CD4-positive, alpha-beta T cell (primary cell): Measurements from ENCODE around the gene ACOT12. TPM values are rescaled to one million over a fixed set of nuclear protein-coding genes. Genes with fewer than 3 reads are reported as not detected.

Experiments
- ATAC-seq: fragments of 200-7000 bp; cut with Tn5 transposase; one replicate; pipeline ENCODE4 v1.10.0; 2022; ENCODE audit warnings: mild to moderate bottlenecking; ENCODE audit not compliant: poor library complexity
- CTCF ChIA-PET: fragments of 350-600 bp; sonication (Branson Sonifier 250); formaldehyde crosslinking; loops from one replicate; lab custom pipeline; 2021; ENCODE audit warnings: antibody characterized with exemption, inconsistent platforms; lab: Charles Lee
- POLR2A ChIA-PET: fragments of 350-600 bp; sonication (Branson Sonifier 250); formaldehyde crosslinking; loops from one replicate; lab custom pipeline; 2021; ENCODE audit warnings: antibody characterized with exemption, inconsistent platforms; lab: Charles Lee
- DNase-seq, 14 experiments: peaks; one replicate each; pipeline ENCODE4 v3.0.0-alpha.2; 2013 to 2020; ENCODE audit warnings: mixed read lengths in 2 of 14
- H3K27ac ChIP-seq, 2 donors: one replicate each; pipeline versions ENCODE4 v1.5.1 to v1.7.0; 2013; ENCODE audit warnings: low read length in 2 of 2, low read depth in 1 of 2, mild to moderate bottlenecking in 1 of 2
- H3K27me3 ChIP-seq, 2 experiments: 1 replicate in 1 of 2; 2 replicates in 1 of 2; pipeline versions ENCODE4 v1.6.1 to v1.7.0; 2013; ENCODE audit warnings: low read length in 2 of 2, control low read depth in 1 of 2, mild to moderate bottlenecking in 1 of 2, moderate library complexity in 1 of 2; ENCODE audit not compliant: insufficient read depth in 2 of 2, control insufficient read depth in 1 of 2
- H3K36me3 ChIP-seq: one replicate; pipeline ENCODE4 v1.6.1; 2013; ENCODE audit warnings: low read length, control low read depth; ENCODE audit not compliant: insufficient read depth
- H3K4me1 ChIP-seq: one replicate; pipeline ENCODE4 v1.6.1; 2013; ENCODE audit warnings: low read length, control low read depth; ENCODE audit not compliant: insufficient read depth
- H3K4me3 ChIP-seq: one replicate; pipeline ENCODE4 v1.5.1; 2013; ENCODE audit warnings: mild to moderate bottlenecking, low read length, moderate library complexity
- H3K9me3 ChIP-seq, 2 experiments: 1 replicate in 1 of 2; 2 replicates in 1 of 2; pipeline versions ENCODE4 v1.6.1 to v1.7.0; 2013; ENCODE audit warnings: low read length in 2 of 2, mild to moderate bottlenecking in 2 of 2, control low read depth in 1 of 2, moderate library complexity in 1 of 2; ENCODE audit not compliant: control insufficient read depth in 1 of 2, insufficient read depth in 1 of 2
- H3K27ac Mint-ChIP-seq: one replicate; pipeline ENCODE4 v1.8.0; 2020; ENCODE audit warnings: mixed read lengths
- H3K27me3 Mint-ChIP-seq: one replicate; pipeline ENCODE4 v1.8.0; 2021; ENCODE audit warnings: mixed read lengths
- H3K36me3 Mint-ChIP-seq: one replicate; pipeline ENCODE4 v1.8.0; 2021; ENCODE audit warnings: low read depth, mixed read lengths
- H3K4me1 Mint-ChIP-seq: one replicate; pipeline ENCODE4 v1.8.0; 2021; ENCODE audit warnings: low read depth, mixed read lengths
- H3K4me3 Mint-ChIP-seq: one replicate; pipeline ENCODE4 v1.8.0; 2020; ENCODE audit warnings: mild to moderate bottlenecking, mixed read lengths
- H3K9me3 Mint-ChIP-seq: one replicate; pipeline ENCODE4 v1.8.0; 2020; ENCODE audit warnings: mixed read lengths
- intact Hi-C, 2 experiments: fragments of 100-400 bp; cut with DNase I in 1 of 2; cut with micrococcal nuclease in 1 of 2; formaldehyde crosslinking; loops; one replicate each; pipeline versions ENCODE4 v1.15.1 to v1.9.0; 2023 to 2025; cut with DNase I, micrococcal nuclease
- total RNA-seq, 174 experiments: library from RNA in 2 of 174; stranded (reverse) in 2 of 174; gene quantifications; one replicate each; pipeline ENCODE4 v1.2.3 and lab custom pipeline; 2021 to 2026
- TF ChIP-seq, protein P1 (sequence below): fragments of 200-600 bp; IDR thresholded peaks from one replicate; pipeline ENCODE4 v1.8.0; 2022; ENCODE audit warnings: antibody characterized with exemption, mild to moderate bottlenecking

The ACOT12 gene
- total RNA-seq, 2 experiments from 2014 or later: 0.39 to 0.44 TPM

DNA sequence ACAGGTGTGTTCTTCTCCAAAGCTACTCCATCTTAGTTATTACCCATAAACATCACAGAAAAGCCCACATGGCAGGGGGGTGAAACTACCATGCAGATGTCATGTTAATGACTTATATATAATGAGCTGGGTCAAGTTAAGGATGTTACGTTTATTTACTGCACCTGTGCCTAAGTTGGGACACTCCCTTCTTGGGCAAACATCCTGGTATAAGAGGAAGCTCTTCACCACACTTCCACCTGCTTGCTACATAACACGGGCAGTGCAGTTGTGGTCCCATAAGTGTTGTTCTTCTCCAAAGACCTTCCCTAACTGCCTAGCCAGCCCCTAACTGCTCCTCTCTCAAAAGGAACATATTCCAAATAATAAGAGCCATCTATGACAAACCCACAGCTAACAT, 101.8 kb downstream of the ACOT12 start:
- TF ChIP-seq, protein P1, sequence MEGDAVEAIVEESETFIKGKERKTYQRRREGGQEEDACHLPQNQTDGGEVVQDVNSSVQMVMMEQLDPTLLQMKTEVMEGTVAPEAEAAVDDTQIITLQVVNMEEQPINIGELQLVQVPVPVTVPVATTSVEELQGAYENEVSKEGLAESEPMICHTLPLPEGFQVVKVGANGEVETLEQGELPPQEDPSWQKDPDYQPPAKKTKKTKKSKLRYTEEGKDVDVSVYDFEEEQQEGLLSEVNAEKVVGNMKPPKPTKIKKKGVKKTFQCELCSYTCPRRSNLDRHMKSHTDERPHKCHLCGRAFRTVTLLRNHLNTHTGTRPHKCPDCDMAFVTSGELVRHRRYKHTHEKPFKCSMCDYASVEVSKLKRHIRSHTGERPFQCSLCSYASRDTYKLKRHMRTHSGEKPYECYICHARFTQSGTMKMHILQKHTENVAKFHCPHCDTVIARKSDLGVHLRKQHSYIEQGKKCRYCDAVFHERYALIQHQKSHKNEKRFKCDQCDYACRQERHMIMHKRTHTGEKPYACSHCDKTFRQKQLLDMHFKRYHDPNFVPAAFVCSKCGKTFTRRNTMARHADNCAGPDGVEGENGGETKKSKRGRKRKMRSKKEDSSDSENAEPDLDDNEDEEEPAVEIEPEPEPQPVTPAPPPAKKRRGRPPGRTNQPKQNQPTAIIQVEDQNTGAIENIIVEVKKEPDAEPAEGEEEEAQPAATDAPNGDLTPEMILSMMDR: no peak

DNA sequence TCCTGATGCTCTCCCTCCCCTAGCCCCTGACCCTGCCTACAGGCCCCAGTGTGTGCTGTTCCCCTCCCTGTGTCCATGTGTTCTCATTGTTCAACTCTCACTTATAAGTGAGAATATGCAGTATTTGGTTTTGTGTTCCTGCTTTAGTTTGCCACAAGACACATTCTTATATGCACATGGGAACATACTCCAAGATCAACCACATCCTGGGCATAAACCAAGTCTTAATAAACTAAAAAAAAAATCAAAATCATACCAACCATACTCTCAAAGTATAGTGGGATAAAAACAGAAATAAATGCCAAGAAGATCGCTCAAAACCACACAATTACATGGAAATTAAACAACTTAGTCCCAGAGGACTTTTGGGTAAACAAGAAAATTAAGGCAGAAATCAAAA, 103.8 kb downstream of the ACOT12 start:
- Mint-ChIP-seq H3K36me3 (peaks cover 62% of the 10 kb centered on the region), H3K4me3 (peak overlapping the region; percentile 35), H3K9me3 (peaks cover 12% of the 10 kb centered on the region), H3K27ac (no peak overlapping the region), H3K27me3 (no peaks in the 10 kb centered on the region), H3K4me1 (peaks cover 65% of the 10 kb centered on the region)
- intact Hi-C loops: no loop called here
- no peak overlapping the region for H3K4me3 ChIP-seq
- DNase-seq: no peak
- H3K27me3 ChIP-seq: no peaks in the 10 kb centered on the region
- H3K36me3 ChIP-seq: no peaks in the 10 kb centered on the region
- ChIA-PET POLR2A (no interaction called here), CTCF (no interaction called here)
- H3K27ac ChIP-seq: no peak overlapping the region
- H3K9me3 ChIP-seq: peaks cover 0 to 7% of the 10 kb centered on the region in 2 experiments
- TF ChIP-seq, protein P1: no peak
- peaks cover 14% of the 10 kb centered on the region for H3K4me1 ChIP-seq
- no peak for ATAC-seq

More for the DNA sequence above, 101.8 kb downstream of the ACOT12 start:
- no peak overlapping the region for H3K27ac ChIP-seq
- intact Hi-C loops: no loop called here
- Mint-ChIP-seq H3K27ac (no peak overlapping the region), H3K4me3 (no peak overlapping the region), H3K9me3 (peaks cover 12% of the 10 kb centered on the region), H3K36me3 (peaks cover 48% of the 10 kb centered on the region), H3K4me1 (peaks cover 60% of the 10 kb centered on the region), H3K27me3 (no peaks in the 10 kb centered on the region)
- H3K4me3 ChIP-seq: no peak overlapping the region
- no peak for ATAC-seq
- peaks cover 0 to 7% of the 10 kb centered on the region in 2 experiments for H3K9me3 ChIP-seq
- H3K36me3 ChIP-seq: no peaks in the 10 kb centered on the region
- ChIA-PET POLR2A (interaction anchor here (0.7 to 1.3 kb wide), 3 partner anchors 9 to 50 kb away, joined by 4 to 5 read pairs (median 4); partner anchors contain the start of gene ZCCHC9), CTCF (interaction anchor here (1.4 kb wide), 1 partner anchor 12 kb away, joined by 3 read pairs; no protein-coding TSS in a partner anchor)
- DNase-seq: peak in 1 of 14 experiments; percentile 38
- H3K4me1 ChIP-seq: peaks cover 13% of the 10 kb centered on the region
- H3K27me3 ChIP-seq: no peaks in the 10 kb centered on the region

DNA sequence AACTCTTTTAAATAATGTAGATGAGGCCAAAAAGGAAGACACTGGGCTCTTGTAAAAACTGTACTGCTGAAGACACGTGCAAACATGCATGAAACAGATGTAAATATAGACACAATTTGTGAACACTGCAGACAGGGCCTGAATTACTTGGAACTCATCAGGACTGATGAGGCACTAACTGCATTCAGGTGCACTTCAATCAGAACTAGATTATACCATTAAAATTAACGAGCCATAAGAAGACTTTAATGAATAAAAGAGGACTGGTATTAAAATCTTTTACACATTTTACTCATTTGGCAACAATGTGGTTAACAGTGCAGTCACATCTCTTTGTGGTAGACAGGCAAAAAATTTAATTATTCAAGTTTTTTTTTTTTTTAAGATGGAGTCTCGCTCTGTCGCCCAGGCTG, 105.9 kb downstream of the ACOT12 start:
- Mint-ChIP-seq H3K27me3 (no peaks in the 10 kb centered on the region), H3K27ac (no peak overlapping the region), H3K4me1 (peaks cover 49% of the 10 kb centered on the region), H3K36me3 (peaks cover 64% of the 10 kb centered on the region), H3K9me3 (peaks cover 10% of the 10 kb centered on the region), H3K4me3 (no peak overlapping the region)
- ATAC-seq (no peak), DNase-seq (no peak)
- Histone ChIP-seq H3K36me3 (no peaks in the 10 kb centered on the region), H3K9me3 (peaks cover 0 to 6% of the 10 kb centered on the region in 2 experiments), H3K27me3 (no peaks in the 10 kb centered on the region), H3K4me1 (peaks cover 14% of the 10 kb centered on the region), H3K27ac (no peak overlapping the region), H3K4me3 (no peak overlapping the region)
- POLR2A ChIA-PET: no interaction called here
- intact Hi-C loops: no loop called here
- TF ChIP-seq, protein P1: no peak
- CTCF ChIA-PET: no interaction called here
